Measurements from ENCODE around the gene IL4R.

- TF ChIP-seq CTCF (conservative IDR thresholded peaks at IDR 0.05 in 1 of 2, IDR thresholded peaks at IDR 0.05 in 1 of 2; ENCODE audit: low read depth in 1 of 2, low read length in 2 of 2): no peak
- TF ChIP-seq EZH2 (IDR thresholded peaks at IDR 0.05; ENCODE audit: low read length, missing control alignments): no peak
These were observed 60.5 kb downstream of the IL4R start for GRCh38 chr16:27374221-27374803.

Data from fibroblast of lung (primary cell).